Measurements from ENCODE around the gene ZNF784.

ZNF784 gene

GRCh38 chr19:55644191-55644833 is 19.9 kb upstream of the ZNF784 start:
- no peak for DNase-seq

GRCh38 chr19:55643887-55644176 is 19.5 kb upstream of the ZNF784 start:
- DNase-seq: peak in 1 of 58 donors; percentile 55

GRCh38 chr19:55643003-55643886 is 18.9 kb upstream of the ZNF784 start, which contains the start of gene ZNF581:
ZNF581 (plus strand) TSS chr19:55643649; CDS start chr19:55644572, 923 bp downstream.
- DNase-seq: peak in 55 of 58 donors; percentile 16 to 79 (median 58)

GRCh38 chr19:55642153-55643002 is 18.0 kb upstream of the ZNF784 start:
- DNase-seq: peak in 5 of 58 donors; percentile 7 to 37 (median 13)

GRCh38 chr19:55641426-55642152 is 17.2 kb upstream of the ZNF784 start:
- DNase-seq: peak in 3 of 58 donors; percentile 32 to 59 (median 44)

- peak in 50 of 58 donors; percentile 27 to 86 (median 67) for DNase-seq
Measured at GRCh38 chr19:55640577-55641425, 16.4 kb upstream of the ZNF784 start, which contains the start of gene ZNF580. ZNF580 (plus strand) TSS chr19:55641002; CDS start chr19:55642509, 1,507 bp downstream.

GRCh38 chr19:55640043-55640576 is 15.7 kb upstream of the ZNF784 start:
- peak in 45 of 58 donors; percentile 24 to 67 (median 52) for DNase-seq

- DNase-seq: peak in 3 of 58 donors; percentile 4 to 31 (median 9)
Measured at GRCh38 chr19:55638864-55639359, 14.5 kb upstream of the ZNF784 start.

GRCh38 chr19:55637534-55637933 is 13.2 kb upstream of the ZNF784 start:
- no peak for DNase-seq

GRCh38 chr19:55636723-55637122 is 12.4 kb upstream of the ZNF784 start:
- no peak for DNase-seq

- DNase-seq: no peak
Measured at GRCh38 chr19:55635856-55636440, 11.6 kb upstream of the ZNF784 start.

- no peak for DNase-seq
Measured at GRCh38 chr19:55635334-55635717, 11.0 kb upstream of the ZNF784 start.

- no peak for DNase-seq
Measured at GRCh38 chr19:55633861-55634260, 9.5 kb upstream of the ZNF784 start.

- peak in 51 of 58 donors; percentile 24 to 94 (median 63) for DNase-seq
Measured at GRCh38 chr19:55632463-55632834, 8.1 kb upstream of the ZNF784 start.

GRCh38 chr19:55626350-55626749 is 2.0 kb upstream of the ZNF784 start:
- DNase-seq: no peak

GRCh38 chr19:55625004-55625326 is 599 bp upstream of the ZNF784 start:
- DNase-seq: no peak

GRCh38 chr19:55623561-55623960 is 805 bp downstream of the ZNF784 start:
- DNase-seq: no peak

GRCh38 chr19:55623130-55623529 is 1.2 kb downstream of the ZNF784 start:
- no peak for DNase-seq

All from anterior cingulate cortex (tissue), 58 donors.